ENCODE results near the gene SMIM20.
A peak's percentile ranks its signal among the peaks of the same experiment; 100 is the strongest.

SMIM20 gene

GRCh38 chr4:25953740-25954139, 39.7 kb downstream of the SMIM20 start:
- DNase-seq (ENCODE audit: low spot score), result peak; percentile 18
- no peak for FAIRE-seq

GRCh38 chr4:25954293-25954904, 40.4 kb downstream of the SMIM20 start:
- DNase-seq (ENCODE audit: low spot score) (no peak), FAIRE-seq (no peak)

DNA sequence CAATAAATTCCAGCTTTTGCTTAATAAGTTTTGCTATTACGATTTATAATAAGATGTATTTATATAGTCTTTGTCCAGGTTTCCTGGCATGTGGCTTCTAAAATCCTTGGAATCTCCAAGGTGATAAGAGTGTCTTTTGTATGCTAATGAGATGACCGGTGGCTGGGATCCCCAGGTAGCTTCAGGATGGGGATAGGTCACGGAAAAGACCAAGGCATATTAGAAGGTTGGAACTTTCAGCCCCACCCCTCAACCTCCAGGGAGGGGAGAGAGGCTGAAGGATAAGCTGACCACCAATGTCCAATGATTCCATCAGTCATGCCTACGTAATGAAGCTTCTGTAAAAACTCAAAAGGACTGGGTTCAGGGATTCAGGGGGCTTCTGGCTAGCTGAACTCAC, 41.7 kb downstream of the SMIM20 start:
- DNase-seq (ENCODE audit: low spot score) (no peak), FAIRE-seq (no peak)

DNA sequence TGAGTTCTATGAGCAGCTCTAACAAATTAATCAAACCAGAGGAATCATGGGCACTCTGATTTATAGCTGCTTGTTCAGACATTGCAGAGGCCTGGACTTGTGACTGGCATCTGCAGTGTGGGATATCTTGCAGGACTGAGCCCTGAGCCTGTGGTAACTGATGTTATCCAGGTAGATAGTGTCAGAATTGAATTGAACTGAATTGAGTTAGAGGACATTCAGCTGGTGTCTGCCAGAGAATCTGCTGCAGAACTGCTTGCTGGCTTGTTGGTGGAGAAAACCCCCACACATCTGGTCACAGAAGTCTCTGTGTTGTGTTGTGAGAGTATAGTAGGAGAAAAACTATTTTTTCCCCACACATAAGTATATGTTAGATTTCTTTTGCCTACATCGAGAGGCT, 42.2 kb downstream of the SMIM20 start:
- FAIRE-seq, result no peak
- no peak for DNase-seq (ENCODE audit: low spot score)

GRCh38 chr4:25958110-25958509, 44.1 kb downstream of the SMIM20 start:
- FAIRE-seq, result no peak
- DNase-seq (ENCODE audit: low spot score), result no peak

DNA sequence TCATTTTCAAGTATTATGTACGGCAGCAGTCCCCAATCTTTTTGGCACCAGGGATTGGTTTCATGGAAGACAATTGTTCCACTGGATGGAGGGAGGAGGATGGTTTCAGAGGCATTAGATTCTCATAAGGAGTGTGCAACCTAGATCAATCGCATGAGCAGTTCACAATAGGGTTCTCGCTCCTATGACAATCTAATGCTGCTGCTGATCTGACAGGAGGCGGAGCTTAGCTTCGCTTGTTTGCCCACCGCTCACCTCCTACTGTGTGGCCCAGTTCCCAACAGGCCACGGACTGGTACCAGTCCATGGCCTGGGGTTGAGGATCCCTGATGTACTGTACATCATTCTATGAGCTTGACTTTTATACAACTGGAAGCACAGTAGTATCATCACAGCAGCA, 48.4 kb downstream of the SMIM20 start:
- FAIRE-seq (no peak), DNase-seq (ENCODE audit: low spot score) (no peak)

DNA sequence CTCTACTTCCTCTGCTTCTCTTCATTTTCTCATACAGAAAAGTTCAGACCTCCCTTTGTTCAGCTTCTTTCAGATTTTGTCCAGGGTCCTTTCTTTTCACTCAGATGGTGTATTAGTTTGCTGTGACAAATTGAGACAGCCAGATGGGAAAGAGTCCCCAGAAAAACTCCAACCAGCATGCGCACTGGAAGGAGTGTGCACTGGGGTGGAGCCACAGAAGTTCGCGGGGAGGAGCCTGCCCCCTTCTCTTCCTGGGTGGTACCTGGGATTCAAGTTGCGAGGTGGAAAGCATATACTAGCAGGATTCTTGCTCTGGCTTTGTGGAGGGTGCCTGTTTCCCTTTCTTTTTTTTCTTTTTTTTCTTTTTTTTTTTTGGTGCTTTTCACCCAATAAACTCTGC, 51.6 kb downstream of the SMIM20 start:
- no peak for DNase-seq (ENCODE audit: low spot score)
- FAIRE-seq, result no peak

GRCh38 chr4:25966171-25966570, 52.2 kb downstream of the SMIM20 start:
- FAIRE-seq (no peak), DNase-seq (ENCODE audit: low spot score) (no peak)

DNA sequence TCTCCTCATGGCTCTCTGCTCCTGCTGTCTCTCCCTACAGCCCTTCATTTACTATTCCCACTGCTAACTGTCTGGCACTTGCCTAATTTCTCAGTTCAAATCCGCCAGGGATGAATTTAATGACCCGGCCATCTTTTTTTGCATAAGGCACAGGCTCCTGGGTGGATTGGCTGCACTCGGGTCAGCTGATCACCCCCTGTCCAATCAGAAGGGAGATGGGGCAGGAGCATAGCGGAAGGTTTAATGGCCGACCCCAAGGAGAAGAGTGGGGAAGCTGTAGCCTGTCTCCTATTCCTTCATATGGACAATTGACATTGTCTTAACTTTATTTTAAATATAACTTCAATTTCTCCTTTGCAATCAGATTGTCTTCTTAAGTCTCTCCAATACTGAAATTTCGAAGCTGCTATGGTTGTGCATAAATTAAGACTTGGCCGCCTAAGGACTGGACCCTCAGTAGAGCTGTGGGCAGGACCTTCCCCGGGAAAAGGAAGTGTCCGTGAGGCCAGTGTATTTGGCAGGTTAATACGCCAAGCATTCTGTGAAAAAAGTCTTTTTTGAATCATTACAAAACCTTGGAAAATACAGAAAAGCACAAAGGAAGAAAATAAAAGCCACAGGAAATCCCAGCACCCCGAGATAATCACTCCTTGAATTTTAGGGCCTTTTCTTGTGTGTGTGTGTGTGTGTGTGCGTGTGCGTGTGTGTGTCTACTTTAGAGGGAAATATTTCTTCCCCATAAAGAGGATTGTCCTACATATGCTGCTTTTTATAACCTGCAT, 55.5 kb downstream of the SMIM20 start:
- no peak for FAIRE-seq
- no peak for DNase-seq (ENCODE audit: low spot score)

- DNase-seq (ENCODE audit: low spot score), result no peak
- no peak for FAIRE-seq
Observed at GRCh38 chr4:25970226-25970675, 56.2 kb downstream of the SMIM20 start.

DNA sequence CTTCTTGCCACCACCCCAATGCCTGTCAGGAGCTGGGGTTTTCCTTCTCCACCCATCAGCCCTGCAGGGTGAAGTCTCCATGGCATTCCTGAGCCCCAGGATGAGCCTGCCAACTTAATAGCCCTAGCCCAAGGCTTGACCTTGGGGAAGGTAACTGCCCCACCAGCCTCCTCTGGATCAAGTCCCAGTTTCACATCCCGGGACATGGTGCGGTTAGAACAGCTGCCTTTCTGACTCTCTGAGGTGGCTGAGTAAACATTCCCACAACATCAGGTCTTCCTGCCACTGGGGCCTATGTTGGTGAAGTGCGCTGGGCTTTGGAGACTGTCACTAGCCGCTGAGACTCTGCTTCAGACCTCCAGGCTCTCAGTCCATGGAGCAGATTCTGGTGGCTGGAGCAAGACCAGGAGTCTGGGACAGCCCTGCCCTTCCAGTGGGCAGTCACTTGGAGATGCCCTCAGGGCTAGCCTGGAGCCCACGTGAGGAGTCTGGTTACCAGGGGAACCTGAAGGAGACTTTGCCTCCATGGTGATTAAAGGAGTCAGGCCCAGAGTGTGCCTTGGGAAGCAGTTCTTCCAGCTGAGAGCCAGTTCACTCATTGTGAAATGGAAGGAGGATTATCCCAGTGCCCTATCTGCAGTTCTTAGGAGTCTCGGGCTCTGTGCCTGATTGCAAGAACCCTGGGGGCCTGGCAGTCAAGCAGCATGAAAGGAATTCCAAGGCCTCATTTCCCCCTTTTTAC, 56.8 kb downstream of the SMIM20 start:
- FAIRE-seq, result no peak
- DNase-seq (ENCODE audit: low spot score), result peak; percentile 22

DNA sequence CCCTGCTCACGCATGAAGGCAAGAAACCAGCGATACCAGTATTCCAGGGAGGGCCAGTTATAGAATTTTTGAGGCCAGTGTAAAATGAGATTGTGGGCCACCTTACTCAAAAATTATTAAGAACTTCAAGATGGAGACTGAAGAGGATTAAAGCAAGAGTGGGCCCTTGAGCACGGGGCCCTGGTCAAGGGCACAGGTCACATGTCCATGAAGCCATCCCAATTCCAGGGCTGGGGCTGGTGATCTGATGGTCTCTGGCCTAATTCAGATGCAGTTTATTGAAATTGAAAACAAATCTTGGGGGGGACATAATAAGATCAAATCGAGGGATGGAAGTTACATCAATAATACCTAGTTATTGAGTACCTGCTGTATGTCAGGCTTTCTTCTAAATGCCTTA, 58.3 kb downstream of the SMIM20 start:
- DNase-seq (ENCODE audit: low spot score) (no peak), FAIRE-seq (no peak)

DNA sequence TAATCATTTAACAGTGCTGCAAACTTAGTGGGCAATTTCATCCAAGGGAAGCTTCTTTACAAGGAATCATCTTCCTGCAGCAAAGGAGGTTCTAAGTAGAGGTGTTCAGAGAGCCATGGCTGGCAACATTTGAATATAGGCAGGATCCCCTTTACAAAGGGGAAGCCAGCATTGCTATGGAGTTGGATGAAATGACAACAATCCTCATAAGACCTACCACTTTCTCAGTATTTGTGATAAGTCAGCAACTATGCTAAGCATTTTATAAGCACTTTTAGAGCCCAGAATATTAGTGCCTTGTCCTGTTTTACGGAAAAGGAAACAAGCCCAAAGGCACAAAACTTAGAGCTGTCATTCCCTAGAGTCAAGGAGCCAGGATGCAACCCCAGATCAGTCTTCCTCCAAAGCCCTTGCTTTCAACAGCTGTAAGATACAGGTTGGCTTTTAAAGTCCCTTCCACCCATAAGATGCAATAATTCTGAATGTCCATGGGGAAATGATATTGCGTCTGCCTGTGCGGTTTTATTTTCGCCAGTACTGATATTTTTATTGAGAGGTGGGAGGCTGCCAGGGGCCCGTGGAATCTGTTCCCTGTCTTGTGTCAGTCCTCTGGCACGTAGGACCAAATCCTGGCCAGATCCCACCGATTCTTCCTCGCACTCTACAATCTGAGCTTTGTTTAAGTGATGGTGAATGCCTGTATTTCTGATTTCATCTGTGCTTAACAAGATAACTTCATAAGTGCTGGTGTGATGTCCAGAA, 59.1 kb downstream of the SMIM20 start:
- FAIRE-seq, result no peak
- DNase-seq (ENCODE audit: low spot score), result no peak

DNA sequence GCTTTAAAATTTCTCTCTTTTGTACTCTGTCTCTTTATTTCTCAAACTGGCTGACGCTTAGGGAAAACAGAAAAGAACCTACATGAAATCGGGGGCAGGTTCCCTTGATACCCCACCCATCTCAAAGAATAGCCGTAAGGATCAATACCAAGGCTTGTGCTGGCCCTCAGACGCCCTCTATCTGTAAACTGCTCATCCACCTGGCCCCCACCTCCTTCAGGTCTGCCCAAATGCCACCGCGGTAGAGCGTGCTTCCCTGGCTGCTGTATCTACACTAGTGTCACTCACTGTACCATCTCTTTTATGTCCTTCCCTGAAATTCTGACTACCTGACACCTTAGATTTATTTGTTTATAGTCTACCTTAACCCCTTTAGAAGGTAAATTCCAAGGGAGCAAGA, 62.8 kb downstream of the SMIM20 start:
- no peak for FAIRE-seq

DNA sequence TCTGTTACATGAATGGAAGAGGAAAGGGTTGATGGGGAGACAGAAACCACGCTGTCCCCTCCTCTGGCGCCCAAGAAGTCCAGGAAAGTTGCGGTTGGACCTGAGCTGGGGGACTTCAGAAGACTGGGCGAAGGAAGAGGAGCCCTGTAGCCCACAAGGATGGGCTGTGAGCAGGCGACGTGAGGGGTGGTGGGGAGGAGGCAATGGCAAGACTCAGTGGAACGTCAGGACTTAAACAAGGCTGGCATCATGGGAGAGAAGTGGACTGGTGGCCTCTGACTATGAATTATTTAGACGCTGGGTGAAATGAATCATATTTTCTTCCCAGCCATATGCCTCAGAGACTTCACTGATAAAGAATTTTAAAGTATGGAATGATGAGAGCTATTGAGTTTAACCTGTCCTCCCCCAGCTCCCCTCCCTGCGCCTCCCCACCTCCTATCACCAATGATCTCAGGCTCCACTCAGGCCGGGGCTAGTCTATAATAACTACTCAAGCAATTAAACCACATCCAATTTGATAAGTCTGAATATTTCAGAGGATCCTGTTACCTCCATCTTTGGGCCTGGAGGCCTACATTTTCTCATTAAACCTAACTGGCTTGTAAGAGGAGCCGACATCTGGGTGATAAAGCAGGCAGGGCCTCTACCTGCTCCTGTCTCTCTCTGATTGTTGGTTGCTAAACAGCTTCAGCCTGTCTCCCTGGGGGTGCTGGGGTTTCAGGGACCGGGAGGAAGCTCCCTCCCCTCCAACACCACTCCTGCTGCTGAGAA, 63.6 kb downstream of the SMIM20 start:
- no peak for DNase-seq (ENCODE audit: low spot score)
- no peak for FAIRE-seq

More for the DNA sequence above, 62.8 kb downstream of the SMIM20 start:
- no peak for DNase-seq (ENCODE audit: low spot score)

DNA sequence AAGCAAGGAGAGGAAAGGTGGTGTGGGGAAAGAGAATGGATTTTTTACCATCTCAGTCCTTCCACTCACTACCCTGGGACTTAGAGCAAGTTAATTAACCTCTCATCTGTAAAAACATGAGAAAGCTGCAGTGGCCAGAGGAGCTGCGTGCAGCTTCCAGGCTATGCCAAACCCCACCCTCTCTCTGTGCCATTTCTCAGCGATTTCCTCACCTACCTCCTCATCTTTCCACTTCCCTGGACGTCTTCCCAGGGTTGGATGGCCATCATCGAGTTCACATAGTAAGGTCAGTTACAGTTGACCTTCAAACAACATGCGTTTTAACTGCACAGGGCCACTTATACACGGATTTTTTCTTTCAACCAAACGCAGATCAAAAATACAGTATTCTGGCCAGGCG, 64.3 kb downstream of the SMIM20 start:
- FAIRE-seq, result no peak
- DNase-seq (ENCODE audit: low spot score), result no peak
